HG03469 (cell line): ENCODE measurements around the gene IL15.
A peak's percentile ranks its signal among the peaks of the same experiment; 100 is the strongest.
"Not testable (repeated sequence)": the region's sequence is repeated elsewhere in the genome, so short reads cannot be mapped to it uniquely, and the experiment has no call there.

Source experiments
- ATAC-seq: cut with Tn5 transposase; IDR thresholded peaks from one replicate; pipeline ENCODE4 v1.9.1; 2021; ENCODE audit warnings: mild to moderate bottlenecking, moderate library complexity, moderate number of reproducible peaks; ENCODE audit not compliant: unreplicated experiment

IL15 gene

DNA sequence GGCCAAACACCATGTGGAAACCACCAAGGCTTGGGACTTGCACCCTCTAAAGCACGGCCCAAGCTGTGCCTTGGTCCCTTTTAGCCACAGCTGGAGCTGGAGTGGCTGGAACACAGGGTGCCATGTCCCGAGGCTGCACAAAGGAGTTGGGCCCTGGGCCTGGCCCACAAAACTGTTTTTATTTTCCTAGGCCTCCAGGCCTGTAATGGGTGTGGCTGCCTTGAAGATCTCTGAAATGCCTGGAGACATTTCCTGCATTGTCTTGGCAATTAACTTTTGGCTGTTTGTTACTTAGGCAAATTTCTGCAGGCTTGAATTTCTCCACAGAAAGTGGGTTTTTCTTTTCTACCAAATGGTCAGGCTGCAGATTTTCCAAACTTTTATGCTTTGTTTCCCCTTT lies 55.7 kb downstream of the IL15 start:
- no peak for ATAC-seq

DNA sequence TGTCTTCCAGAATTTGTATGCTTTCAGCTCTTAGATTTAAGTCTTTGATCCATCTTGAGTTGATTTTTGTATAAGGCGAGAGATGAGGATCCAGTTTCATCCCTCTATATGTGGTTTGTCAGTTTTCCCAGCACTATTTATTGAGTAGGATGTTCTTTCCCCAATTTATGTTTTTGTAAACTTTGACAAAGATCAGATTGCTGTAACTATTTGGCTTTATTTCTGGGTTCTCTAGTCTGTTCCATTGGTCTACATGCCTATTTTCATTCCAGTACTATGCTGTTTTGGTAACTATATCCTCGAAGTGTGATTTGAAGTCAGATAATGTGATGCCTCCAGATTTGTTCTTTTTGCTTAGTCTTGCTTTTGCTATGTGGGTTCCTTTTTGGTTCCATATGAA lies 60.7 kb downstream of the IL15 start:
- ATAC-seq = no peak

DNA sequence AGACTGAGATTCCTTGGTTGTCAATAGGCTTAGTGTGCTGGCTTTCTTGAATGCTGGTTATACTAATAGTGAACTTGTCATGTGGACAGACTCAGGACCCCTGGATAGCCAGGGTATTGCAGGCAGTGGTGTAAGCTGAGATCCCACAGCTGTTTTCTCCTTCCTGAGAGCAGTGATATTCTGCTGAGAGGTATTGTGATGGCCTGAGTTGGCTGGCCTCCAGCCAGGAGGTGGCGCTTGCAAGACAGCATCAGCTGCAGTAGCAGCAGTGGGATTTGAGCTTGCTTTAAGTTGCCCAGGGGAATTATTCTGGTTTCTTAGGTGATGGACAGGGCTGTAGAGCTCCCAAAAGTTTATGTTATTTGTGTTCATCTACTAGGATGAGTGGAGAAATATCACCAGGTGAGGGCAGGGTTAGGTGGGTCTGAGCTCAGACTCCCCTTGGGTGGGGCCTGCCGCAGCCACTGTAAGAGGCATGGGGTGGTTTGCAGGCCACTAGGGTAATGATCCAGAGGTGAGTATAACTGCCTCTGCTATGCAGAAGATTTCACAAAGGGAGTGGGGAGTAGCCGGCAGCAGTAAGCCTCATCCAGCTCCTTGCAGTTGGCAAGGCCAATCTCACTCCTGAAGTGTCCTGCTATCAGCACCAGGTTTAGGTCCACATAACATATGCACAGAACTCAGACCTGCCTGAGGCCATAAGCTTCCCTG lies 66.2 kb downstream of the IL15 start:
- no peak for ATAC-seq

DNA sequence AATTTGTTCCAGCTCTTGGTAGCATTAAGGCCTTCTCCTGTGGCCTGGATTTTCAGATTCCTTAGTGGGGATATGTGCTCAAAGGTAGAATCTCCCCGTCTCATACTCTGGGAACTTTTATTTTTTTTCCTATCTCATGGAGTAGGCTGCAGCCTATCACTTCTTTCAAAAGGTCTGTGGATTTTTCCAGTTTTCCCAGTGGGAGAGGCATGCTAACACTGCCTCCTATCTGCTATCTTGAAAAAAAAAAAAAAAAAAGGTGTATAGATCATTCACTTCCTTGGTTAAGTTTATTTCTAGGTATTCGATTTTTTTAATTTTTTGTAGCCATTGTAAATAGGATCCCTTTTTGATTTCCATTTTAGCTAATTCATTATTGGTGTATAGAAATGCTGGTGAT lies 67.1 kb downstream of the IL15 start:
- no peak for ATAC-seq

DNA sequence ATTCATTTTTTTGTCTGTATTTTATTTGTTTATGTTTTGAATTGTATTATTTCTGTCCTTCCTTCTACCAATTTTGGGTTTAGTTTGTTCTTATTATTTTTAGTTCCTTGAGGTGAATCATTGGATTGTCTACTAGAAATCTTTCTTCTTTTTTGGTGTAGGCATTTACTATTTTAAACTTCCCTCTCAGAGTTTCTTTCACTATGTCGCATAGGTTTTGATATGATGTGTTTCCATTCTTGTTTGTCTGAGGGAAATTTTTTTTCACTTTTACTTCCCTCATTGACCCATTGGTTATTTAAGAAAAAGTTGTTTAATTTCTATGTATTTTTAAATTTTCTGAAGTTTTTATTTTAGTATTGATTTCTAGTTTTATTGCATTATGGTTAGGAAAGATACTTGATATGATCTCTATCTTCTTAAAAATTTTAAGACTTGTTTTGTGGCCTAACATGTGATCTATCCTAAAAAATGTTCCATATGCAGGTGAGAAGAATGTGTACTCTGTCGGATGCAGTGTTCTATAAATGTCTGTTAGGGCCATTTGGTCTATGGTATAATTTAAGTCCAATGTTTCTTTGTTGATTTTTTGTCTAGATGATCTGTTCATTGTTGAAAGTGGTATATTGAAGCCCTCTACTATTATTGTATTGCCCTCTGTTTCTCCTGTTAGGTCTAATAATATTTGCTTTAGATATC lies 68.8 kb downstream of the IL15 start:
- ATAC-seq = peak; percentile 79

DNA sequence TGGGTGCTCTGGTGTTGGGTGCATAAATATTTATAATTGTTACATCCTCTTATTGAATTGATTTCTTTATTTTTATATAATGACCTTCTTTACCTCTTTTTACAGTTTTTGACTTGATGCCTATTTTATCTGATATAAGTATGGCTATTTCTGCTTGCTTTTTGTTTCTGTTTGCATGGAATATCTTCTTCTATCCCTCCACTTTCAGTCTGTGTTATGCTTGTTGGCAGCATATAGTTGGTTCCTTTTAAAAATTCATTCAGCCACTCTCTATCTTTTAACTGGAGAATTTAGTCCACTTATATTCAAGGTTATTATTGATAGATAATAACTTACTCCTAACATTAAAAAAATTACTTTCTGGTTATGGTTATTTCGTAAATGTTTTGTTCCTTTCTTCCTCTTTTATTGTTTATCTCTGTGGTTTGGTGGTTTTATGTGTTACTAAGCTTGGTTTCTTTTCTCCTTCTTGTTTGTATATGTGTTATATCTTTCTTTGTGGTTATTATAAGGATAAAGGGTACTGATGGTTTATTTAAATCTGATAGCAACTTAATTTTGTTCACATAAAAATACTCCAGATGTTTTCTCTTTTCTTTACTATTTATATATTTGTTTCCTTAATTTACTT lies 69.5 kb downstream of the IL15 start:
- ATAC-seq = peak; percentile 58

DNA sequence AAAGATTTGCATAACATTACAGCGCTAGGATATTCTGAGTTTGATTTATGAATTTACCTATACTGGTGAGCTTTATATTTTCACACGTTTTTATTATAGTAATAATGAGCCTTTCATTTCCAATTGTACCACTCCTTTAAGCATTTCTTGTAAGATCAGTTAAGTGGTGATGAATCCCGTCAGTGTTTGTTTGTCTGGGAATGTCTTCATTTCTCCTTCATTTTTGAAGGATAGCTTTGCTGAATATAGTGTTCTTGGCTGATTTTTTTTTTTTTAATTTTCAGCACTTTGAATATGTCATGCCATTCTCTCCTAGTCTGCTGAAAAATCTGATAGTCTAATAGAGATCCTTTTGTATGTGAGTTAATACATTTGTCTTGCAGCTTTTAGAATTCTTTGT lies 70.1 kb downstream of the IL15 start:
- no peak for ATAC-seq

DNA sequence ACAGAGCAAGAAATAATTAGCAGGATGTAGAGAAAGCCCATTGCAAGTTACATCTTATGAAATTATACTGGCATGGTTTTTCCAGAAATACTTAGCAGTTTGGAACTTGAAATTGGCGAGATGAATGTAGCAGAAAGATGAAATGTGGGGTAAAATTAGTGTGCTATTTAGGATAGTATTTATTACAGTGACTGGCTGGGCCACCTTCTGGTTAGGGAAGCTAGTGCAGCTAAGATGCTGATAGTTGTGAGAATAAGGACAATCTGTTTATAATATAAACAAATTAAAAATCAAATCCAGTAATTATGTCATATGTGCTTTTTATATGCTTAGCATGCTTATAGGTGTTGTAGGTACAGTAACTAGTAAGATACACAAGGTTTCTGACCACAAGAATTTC lies 74.8 kb downstream of the IL15 start:
- ATAC-seq = peak; percentile 74

DNA sequence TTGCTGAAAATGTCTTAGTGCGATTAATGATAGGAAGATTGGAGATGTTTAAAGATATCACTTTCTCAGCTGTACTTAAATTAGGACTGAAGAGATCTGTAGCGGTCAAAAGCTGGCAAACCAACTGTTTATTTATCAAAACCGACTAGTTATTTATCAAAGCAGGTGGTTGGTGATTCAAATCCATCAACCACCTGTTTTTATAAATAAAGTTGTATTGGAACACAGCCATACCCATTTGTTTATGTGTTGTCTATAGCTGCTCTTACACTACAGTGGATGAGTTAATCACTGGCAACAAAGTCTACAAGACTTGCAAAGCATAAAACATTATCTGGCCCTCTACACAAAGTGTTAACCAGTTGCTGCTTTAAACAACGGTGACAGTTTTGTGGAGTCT lies 76.8 kb downstream of the IL15 start:
- no peak for ATAC-seq

DNA sequence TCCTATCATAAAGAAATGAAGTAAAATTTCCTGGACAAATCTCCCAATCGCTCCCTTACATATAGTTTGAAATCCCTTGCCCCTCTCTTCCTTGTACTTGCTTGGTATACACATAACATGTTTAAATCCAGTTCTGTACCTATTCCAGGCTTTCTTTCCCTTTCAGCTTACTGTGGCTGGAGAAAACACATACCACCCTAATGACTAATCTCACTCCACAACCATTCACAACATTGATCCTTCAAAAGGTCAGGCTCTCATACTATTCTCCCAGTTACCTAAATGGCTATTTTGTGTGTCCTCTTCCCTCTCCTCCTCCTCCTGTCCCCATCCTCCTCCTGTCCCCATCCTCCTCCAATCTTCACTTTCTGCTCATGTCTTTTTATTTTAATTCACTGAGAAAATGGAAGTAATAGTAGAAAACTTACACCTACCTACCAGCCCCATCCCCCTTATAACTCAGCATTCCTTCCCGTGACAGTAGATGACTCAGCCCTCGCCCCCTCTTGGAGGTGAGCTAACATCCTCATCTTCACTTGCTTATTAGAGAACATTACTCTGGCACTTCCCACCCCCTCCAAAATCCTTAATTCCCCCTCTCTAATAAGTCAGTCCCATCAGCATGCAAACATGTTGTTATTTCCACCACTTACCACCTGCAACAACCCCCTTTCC lies 77.5 kb downstream of the IL15 start:
- no peak for ATAC-seq

DNA sequence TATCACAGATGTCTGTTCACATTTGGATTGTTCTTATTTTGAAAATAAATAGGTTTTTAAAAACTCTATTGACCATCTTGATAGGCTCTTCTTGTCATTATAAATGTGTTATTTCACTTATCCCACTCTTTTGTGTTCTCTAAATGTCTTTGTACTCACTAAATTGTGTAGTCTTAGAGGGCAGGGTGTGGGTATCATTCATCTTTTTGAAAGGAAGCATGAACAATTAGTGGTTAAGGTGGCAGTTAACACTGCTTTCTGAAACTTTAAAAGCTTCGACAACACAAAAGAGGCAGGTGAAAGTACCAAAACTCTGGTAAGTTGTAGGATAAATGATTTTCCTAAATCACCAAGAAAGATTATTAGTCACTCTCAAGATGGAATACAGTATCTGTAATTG lies 83.2 kb downstream of the IL15 start:
- ATAC-seq = no peak

DNA sequence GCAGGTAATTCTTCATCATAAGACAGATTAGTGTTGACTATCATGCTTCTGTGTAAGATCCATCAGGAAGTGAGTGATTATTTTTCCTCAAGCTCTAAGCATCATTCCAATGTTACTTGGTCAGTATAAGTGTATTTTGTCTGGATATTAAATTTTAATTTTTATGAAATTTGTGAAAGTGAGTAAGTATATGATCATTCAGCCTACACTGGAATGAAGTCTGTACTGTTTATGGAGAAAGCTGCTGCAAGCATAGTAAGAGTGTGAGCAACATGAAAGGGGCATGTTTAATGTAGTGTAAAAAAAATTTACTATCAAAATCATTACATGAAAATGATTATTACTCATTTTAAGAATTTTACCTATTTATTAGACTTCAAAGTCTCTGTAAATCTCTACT lies 84.8 kb downstream of the IL15 start:
- ATAC-seq = no peak

DNA sequence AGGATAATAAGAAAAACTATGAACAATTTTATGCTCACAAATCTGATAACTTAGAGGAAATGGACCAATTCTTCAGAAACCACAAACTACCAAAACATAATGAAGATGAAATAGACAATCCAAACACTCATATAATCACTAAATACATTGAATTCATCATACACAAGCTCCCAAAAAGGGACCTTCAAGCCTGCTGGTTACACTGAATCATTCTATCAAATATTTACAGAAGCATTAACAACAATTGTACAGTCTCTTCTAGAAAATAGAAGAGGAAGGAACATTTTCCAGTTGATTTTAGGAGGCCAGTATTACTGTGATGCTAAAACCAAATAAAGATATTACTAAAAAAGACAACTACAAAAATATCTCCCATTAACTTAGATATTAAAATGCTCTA lies 88.3 kb downstream of the IL15 start:
- no peak for ATAC-seq

DNA sequence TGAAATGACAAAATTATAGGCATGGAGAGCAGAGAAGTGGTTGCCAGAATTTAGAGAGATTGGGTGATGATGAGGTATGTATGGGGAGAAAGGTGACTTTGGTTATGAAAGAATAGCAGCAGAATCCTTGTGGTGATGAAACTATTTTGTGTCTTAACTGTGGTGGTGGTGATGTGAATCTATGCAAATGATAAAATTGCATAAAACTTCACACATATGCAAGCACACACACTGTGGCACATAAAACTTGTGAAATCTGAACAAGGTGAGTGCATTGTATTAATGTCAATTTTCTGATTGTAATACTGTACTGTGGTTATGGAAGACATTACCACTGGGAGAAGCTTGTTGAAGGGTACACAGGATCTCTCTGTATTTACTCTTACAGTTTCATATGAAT lies 91.0 kb downstream of the IL15 start:
- no peak for ATAC-seq

DNA sequence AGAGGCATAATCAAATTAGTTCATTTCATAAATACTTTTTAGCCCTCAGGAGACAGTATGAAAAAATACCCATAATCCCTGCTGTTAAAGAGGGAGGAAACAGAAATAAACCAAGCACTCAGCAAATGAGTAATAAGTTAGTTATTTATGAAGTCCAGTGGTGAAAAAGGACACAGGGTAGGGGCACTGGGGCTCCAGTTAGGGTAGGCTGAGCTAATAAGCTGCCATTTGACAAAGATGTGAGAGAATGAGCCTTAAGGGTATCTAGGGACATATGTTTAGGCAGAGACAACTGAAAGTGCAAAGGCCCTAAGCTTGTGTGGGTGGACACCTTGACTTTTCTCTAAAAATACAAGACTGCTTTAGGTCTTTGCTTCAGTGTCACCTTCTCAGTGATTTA lies 94.4 kb downstream of the IL15 start:
- peak; percentile 50 for ATAC-seq

DNA sequence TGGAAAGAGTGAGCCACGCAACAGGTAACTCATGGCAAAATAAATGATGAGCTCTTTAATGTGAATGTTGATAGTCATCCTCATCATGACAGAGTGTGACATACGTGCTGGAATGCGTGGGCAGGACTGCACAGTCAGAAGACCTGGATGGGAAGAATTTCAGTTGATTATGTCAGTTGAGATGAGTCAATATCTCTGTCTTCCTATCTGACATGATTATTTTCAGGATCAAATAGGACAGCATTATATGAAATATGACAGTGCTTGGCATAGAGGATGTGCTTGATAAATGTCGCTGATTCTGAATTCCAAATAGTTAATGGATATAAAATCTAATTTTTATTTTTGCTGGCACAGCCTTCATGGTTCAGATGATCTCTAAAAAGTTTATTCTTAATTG lies 95.1 kb downstream of the IL15 start:
- no peak for ATAC-seq

DNA sequence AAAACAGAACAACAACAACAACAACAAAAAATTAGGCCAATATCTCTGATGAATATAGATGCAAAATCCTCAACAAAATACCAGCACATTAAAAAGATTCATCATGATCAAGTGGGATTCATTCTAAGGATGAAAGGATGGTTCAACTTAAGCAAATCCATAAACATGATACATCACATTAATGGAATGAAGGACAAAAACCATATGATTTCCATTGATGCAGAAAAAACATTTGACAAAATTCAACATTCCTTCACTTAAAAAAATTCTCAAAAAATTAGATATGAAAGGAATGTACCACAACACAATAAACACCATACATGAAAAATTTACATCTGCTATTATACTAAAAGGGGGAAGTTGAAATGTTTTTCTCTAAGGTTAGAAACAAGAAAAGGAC lies 103.3 kb downstream of the IL15 start:
- no peak for ATAC-seq

DNA sequence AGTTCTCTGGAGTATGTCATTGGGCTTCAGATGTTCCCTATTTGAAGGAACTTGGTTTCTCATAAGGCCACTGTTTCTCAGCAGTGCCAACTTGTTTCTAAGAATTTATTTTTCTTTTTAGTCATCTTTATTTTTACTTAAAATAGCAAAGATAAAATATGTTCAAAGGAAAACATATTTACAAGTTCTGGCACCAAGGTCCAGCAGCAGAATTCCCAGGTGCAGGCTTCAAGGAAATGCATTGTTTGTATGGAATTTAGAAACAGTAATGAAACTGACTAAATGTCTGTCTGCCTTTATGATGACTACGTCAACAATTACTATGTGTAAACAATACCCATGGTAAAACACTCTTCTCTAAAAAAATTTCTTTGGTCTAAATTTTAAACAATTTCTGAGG lies 109.6 kb downstream of the IL15 start:
- no peak for ATAC-seq

DNA sequence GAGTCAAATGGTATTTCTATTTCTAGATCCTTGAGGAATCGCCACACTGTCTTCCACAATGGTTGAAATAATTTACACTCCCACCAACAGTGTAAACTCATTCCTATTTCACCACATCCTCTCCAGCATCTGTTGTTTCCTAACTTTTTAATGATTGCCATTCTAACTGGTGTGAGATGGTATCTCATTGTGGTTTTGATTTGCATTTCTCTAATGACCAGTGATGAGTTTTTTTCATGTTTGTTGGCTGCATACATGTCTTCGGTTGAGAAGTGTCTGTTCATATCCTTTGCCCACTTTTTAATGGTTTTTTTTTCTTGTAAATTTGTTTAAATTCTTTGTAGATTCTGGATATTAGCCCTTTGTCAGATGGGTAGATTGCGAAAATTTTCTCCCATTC lies 115.4 kb downstream of the IL15 start:
- not testable (repeated sequence) for ATAC-seq

DNA sequence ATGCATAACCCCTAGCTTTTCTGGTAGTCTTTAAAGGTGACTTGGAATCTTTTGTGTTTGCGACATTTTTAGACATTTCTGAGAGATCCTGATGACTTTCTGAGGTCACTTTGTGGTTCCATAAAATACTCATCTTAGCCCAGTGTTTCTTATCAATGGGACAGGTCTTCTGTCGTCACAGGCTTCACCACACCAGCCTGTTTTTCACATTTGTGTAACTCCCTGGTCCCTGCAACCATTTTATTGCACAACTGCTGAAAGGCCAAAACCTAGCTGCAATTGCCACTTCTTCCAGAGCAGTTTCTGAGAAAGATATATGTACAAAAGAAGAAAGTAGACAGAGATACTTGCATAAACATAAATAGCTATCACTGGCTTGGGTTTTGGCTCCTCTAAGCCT lies 120.9 kb downstream of the IL15 start:
- no peak for ATAC-seq

DNA sequence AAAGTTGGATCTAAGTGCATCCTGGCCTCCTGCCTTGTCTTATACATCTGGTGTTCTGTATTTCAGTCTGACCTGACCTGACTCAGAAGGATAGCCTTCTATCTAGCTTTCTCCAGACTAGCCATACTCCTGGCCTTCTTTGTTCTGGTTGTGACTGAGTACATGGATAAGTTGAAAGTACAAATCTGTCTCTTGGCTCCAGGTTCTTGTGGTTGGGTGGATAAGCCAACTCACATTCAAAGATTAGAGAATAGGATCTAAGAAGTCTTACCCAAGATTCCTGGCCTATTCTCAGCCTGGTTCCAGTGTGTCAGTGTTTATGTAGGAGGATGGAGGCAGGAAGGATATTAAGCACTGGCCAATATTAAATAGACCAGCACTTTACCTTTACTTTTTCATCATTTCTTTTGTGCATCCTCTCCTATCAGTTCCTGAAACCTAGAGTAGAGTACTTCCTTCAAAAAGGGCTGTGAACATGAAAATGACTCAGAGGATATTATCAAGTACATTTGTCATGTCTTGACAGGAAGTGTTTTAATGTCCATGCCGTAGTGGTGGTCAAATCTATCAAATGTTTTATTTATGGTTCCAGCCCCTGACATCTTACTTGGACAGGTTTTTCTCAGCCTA lies 123.5 kb downstream of the IL15 start:
- ATAC-seq = no peak
